ENCODE results near the gene KDELR3.

DNA sequence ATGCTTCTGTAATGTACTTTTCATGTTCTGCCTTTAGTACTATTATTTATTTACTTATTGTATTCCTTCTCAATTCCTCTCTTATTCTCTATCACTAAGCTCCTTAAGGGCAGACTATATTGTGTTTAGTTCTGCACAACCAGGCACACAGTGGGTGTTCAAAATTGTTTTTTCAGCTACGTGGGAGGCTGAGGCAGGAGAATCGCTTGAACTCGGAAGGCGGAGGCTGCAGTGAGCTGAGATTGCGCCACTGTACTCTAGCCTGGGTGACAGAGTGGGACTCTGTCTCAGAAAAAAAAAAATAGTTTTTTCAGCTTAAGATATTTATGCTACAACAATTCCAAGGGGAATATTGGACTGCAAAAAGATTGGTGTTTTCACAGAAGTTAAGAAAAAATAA lies 55.6 kb downstream of the KDELR3 start:
- TF ChIP-seq, protein P1, sequence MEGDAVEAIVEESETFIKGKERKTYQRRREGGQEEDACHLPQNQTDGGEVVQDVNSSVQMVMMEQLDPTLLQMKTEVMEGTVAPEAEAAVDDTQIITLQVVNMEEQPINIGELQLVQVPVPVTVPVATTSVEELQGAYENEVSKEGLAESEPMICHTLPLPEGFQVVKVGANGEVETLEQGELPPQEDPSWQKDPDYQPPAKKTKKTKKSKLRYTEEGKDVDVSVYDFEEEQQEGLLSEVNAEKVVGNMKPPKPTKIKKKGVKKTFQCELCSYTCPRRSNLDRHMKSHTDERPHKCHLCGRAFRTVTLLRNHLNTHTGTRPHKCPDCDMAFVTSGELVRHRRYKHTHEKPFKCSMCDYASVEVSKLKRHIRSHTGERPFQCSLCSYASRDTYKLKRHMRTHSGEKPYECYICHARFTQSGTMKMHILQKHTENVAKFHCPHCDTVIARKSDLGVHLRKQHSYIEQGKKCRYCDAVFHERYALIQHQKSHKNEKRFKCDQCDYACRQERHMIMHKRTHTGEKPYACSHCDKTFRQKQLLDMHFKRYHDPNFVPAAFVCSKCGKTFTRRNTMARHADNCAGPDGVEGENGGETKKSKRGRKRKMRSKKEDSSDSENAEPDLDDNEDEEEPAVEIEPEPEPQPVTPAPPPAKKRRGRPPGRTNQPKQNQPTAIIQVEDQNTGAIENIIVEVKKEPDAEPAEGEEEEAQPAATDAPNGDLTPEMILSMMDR (optimal IDR thresholded peaks at IDR 0.05 in 1 of 3, IDR thresholded peaks at IDR 0.05 in 1 of 3, conservative IDR thresholded peaks at IDR 0.05 in 1 of 3; ENCODE audit: extremely low read depth in 1 of 3, insufficient read depth in 2 of 3, low read length in 3 of 3) = no peak
- TF ChIP-seq EZH2 (IDR thresholded peaks at IDR 0.05; ENCODE audit: low read length) = no peak

Measured in keratinocyte (primary cell).